T-helper 2 cell (primary cell): ENCODE results near the gene SSC5D.

Source experiments
- DNase-seq, 5 experiments: peaks; one replicate each; pipeline versions ENCODE4 v3.0.0 to v3.0.0-alpha.2; 2012 to 2022

Gene SSC5D

DNA sequence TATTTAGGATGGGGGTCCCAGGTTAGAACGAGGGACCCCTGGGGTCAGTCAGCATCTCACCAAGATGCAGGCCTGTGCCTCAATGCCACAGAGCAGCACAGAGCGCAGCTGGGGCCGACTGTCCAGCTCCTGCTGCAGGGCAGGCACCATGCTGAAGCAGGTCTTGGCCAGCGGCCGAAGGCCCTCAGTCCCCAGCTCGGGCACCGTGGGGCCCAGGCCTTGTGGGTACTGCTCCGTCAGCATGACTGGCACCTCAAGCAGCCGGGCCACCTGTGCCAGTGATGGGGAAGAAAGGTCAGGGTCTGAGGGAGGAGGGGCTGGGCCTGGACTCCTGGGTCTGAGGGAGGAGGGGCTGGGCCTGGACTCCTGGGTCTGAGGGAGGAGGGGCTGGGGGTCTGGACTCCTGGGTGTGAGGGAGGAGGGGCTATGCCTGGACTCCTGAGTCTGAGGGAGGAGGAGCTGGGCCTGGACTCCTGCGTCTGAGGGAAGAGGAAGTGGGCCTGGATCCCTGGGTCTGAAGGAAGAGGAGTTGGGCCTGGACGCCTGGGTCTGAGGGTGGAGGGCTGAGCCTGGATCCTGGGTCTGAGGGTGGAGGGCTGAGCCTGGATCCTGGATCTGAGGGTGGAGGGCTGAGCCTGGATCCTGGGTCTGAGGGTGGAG is 32.5 kb upstream of the SSC5D start:
- no peak for DNase-seq

DNA sequence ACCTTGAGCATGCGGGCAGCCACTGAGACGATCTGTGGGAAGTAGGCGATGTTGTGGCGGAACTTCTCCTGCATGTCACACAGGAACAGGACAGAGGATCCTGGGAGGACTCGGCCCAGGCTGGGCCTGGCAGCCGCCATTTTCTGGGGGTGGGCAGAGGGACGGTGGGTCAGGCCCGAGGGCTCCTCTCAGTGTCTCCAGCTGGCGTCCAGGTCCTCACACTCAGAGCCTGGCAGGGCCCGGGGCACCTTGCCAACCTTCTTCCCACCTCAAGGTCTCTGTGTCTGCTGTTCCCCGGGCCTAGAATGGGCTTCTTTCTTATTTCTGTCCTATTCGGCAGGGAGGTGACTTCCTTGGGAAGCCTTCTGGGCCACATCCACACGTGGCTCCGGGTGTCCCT is 31.9 kb upstream of the SSC5D start:
- no peak for DNase-seq

DNA sequence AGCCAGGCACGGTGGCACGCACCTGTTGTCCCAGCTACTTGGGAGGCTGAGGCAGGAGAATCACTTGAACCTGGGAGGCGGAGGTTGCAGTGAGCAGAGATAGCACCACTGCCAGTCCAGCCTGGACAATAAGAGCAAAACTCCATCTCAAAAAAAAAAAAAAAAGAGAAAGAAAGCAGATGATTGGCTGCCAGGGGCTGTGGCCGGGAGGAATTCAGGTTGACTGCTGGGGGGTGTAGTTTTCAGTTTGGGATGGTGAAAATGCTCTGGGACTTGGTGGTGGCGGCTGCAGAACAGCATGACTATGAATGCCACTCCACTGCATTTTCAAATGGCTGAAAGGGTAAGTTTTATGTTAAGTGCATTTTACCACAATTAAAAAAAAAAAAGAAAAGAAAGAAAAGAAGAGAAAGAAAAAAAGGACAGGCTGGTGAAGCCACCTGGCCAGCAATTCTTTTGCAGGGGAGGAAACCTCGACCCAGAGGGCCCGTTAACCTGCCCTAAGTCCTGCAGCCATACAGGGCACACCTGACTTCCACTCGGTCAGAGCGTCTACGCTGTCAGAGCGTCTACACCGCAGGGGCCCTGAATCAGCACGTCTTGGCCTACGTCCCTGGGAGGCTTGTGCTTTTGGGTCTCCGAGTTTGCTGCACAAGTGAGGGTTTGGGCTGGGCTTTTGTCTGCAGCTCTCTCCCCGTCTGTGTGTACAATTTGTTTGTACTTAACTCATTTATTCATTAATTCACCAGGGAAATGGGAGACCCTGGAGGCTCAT is 30.4 kb upstream of the SSC5D start:
- DNase-seq: no peak

DNA sequence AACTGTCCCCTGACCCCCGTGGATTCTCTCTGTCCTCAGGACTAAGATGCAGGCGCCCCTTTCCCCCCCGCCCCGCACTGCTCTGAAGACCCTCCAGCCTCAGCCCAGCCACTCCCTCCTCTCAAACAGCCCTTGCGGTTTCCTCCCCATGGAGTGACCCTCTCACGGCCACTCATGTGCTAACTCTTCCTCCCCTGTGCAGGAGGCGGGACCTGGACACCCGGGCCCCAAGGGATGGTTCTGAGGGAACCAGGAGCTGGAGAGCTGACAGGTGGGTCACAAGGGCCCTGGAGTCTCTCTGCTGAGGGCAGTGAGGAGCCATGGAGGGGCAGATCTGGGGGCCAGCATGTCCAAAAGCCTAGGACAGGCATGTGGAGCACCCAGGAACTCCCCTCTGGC is 28.7 kb upstream of the SSC5D start:
- DNase-seq: no peak

GRCh38 chr19:55459950-55460657 is 28.1 kb upstream of the SSC5D start:
- no peak for DNase-seq

DNA sequence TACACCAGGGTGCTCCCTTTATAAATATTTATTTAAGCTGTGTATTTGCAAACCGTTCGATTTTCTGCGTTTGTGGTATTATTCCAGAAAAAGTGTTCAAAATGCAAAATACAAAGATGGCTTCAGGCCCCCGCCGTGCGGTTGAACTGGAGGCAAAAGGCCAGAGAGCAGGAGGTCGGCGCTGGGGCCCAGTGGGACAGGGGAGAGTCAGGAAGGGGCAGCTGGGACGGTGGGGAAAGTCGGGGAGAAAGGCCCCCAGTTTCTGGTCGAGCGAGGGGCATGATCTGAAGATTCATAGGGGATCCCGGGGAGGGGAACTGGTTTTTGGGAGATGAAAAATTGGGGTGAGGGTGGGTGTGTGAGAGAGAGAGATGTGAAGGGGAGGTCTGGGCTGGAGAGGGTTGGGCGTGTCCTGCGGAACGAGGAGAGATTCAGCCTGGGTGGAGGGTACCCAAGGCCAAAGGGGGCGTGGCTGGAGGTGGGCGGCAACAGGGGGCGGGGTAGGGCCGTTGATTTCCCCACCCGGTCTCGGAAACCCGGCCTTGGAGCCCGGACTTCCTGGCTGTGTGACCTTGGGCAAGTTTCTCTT is 27.5 kb upstream of the SSC5D start:
- DNase-seq: peak in 2 of 5 experiments; percentile 30 to 48

- peak; percentile 100 for DNase-seq
These were observed 26.8 kb upstream of the SSC5D start, which contains the start of gene ISOC2 for GRCh38 chr19:55461259-55461973. ISOC2 (minus strand) TSS chr19:55461642; CDS start chr19:55456486, 5,156 bp downstream.

GRCh38 chr19:55461974-55462626 is 26.1 kb upstream of the SSC5D start:
- no peak for DNase-seq

DNA sequence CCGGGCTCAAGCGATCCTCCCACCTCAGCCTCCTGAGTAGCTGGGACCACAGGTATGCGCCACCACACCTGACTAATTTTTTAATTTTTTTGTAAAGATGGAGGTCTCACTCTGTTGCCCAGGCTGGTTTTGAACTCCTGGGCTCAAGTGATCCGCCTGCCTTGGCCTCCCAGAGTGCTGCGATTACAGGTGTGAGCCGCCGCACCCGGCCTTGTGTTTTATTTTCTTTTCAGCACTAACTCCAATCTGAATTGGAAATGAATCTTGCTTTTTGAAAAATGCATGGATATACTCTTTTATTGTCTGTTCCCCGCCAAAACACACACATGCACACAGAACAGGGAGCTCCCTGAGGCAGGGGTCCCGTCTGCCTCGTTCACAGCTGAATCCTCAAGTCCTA is 25.5 kb upstream of the SSC5D start:
- DNase-seq: no peak

DNA sequence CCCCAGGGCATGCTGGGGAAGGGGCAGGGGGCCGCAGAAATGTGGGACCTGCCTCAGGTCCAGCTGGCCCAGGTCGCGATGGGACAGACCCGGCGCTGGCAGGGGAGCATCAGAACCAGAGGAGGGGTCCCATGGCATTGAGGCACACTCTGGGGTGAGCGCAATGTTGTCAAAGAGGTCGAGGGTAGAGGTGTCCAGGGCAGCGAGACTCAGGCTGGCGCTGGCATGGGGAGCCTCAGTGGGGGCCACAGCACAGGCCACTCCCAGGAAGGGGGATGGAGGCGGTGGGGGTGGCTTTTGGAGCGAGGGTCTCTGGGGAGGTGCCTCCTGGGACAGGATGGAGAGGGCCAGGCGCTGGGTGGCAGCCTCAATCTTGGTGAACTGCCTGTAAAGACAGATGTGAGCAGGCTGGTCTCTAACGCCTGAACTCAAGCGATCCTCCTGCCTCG is 24.6 kb upstream of the SSC5D start:
- DNase-seq: no peak

- no peak for DNase-seq
These were observed 24.1 kb upstream of the SSC5D start for GRCh38 chr19:55464039-55464661.

DNA sequence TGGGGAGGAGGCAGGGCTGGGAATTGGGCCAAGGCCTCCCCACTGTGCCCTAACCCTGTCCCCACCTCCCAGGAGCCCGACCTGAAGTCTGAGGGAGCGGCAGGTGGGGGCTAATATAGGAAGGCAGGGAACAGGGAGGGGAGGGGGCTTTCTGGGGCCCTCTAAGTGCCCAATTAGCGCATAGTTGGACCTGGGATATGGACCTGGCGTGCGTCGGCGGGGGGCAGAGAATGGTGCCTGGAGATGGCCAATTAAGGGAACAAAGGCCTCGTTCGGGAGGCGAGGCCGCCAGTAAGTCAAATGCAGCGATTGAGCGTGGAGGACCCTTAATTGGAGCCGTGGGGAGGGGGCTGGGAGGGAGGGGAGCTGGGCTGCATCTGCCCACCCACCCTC is 23.6 kb upstream of the SSC5D start, which contains the start of gene C19orf85:
Gene C19orf85 (minus strand): TSS at position 90 of the 393 bp plus-strand sequence. CDS start 197 bp downstream, outside the sequence.
- DNase-seq: no peak

DNA sequence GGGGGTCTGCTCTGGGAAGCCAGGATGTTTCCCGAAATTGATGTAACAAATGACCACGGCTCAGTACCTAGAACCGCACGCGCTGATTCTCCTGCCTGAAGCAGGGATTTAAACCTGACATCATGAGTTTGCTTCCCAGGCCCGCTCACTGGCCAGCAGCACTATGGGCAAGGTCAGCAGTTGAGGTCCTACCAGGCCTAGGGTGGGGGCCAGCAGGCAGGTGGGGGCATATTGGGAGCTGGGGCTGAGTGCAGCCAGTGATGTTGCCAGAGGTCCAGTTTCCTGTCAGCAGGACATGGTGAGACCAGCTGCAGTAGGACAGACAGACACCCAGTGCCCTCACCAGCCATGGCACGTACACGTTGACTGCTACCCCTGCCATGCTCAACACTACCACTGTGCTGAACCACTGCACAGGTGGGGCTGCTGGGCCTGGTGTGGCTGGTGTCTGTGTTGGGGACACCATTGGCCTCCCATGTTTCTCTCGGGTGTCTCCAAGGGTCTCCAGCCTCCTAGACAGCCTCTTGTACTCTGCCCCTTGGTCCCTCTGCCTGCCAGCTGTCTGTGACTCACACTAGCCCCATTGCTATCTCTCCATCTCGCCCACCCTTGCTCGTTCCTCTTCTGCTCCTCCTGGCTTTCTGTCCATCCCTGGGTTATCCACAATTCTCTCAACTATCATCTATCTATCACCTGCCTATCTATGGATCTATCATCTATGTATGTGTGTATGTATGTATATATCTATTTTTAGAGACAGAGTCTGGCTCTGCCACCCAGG is 22.6 kb upstream of the SSC5D start:
- no peak for DNase-seq

GRCh38 chr19:55466241-55466614 is 22.0 kb upstream of the SSC5D start:
- DNase-seq: no peak

DNA sequence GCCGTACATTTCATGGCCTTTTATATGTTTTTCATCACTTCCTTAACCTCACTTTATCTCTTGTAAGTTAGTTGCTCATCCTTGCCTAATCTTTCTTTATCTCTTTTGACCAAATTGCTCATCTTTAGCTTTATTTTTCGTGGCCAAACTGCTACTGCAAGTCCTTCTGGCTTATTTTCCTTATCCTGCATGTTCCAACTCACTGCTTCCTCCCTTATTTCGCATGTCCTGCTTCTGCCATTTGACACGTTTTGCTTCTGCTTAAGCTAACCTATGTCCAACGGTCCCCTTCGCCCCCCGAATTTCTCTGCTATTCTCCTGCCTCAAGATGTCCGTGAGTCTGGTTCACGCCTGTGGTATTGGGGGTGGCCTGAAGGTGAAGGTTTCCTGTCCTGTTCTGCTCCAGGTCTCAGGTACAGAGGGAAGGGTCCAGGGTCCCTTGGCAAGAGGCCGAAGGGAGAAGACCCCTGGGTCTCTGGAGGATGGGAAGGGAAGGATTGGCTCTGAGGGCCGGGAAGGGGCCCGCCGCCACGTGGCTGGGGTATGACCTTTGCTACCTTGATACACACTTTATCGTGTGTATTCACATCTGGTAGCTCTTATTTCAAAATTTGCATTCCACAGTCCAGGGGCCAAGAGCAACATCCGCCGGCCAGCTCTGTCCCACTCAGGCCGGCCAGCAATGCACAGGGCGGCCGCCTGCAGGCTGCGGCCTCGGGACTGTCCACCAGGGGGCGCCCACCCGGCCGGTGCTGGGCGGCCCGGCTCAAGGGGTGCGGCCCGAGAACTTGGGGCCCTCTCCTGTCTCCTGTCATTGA is 20.8 kb upstream of the SSC5D start:
- peak; percentile 42 to 68 (median 58) for DNase-seq

DNA sequence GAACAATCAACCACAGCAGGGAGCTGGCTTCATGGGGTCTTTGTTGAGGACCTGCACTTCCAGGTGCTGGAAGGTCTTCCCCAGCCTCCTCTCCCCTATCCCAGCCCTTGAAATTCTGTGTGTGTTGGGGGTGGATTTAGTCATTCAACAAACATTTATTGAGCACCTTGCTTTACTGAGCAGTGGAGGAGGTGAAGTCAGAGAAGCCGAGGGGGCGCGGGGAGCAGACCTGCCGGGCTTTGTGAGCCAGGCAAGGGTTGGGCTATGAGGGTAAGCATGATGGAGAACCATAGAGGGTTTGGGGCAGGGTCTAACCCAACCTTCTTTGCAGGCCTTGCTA is 20.2 kb upstream of the SSC5D start:
- no peak for DNase-seq

- no peak for DNase-seq
These were observed 17.0 kb upstream of the SSC5D start for GRCh38 chr19:55471266-55471665.

DNA sequence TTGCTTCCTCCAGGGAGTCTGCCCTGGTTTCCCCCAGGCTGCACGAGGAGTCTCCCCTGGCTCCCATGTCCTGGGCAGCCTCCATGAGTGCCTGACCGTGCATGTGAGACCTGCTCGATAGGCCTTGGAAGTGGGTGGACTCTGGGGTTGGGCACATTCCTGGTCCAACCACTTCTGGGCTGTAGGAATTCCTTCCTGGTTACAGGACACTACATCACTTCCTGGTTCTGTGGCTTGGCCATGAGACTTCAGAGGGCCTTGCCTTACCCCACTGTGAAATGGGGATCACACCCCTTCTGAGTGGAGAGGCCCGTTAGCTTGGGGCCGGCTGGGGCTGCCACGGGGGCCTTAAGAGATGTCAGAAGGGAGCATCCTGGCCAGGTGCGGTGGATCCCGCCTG is 15.8 kb upstream of the SSC5D start:
- DNase-seq: no peak

DNA sequence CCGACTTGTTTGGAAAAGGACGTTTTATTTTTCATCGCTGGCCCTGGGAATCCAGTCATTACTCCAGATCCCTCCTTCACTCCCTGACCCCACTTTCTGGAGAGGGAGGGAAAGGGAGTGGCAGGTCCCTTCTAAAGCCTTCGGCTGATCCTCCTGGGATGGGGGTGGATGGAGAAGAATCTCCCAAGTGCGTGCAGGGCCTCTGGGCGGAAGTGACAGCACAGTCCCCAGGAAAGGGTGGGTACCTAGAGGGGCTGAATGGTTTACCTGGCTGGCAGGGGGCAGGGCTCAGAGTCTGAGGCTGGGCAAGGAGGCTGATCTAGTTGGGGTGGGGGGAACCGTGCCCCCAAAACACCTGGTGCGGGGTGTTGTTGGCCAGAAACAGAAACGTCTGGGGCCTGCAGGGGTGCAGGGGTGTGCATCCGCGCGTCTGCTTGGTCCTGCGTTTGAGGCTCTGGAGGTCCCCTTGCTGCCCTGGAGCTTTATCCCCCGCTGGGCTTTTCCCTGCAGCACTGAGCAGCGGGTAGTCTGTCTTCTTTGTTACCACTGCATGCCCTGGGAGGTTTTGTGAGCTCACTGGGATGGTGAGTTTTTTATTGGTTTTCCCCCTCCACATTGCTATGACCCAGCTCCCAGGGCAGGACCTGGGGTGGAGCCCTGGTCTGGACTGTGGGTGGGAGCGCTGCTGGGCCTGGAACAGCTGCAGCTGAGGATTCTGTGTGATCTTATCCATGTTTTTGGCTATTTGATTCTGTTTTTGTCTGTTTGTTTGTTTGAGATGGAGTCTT is 14.8 kb upstream of the SSC5D start:
- DNase-seq: no peak
